WERI-Rb-1 (cell line): ENCODE measurements around the gene TSPYL1.
A peak's percentile ranks its signal among the peaks of the same experiment; 100 is the strongest.
"Not testable (repeated sequence)": the region's sequence is repeated elsewhere in the genome, so short reads cannot be mapped to it uniquely, and the experiment has no call there.

Experiments
- DNase-seq: peaks from one replicate; pipeline ENCODE4 v3.0.0-alpha.2; 2020
- H3K27ac ChIP-seq: fragments of 250-450 bp; sonication (Bioruptor Pico); 2 replicates; pipeline ENCODE4 v1.5.1; 2020; ENCODE audit warnings: mild to moderate bottlenecking, moderate library complexity
- H3K27me3 ChIP-seq: fragments of 250-450 bp; sonication (Bioruptor Pico); 2 replicates; pipeline ENCODE4 v1.5.1; 2021; ENCODE audit warnings: mild to moderate bottlenecking, low read depth, moderate library complexity; ENCODE audit not compliant: insufficient read depth, severe bottlenecking
- H3K36me3 ChIP-seq: fragments of 250-450 bp; sonication (Bioruptor Pico); 2 replicates; pipeline ENCODE4 v1.5.1; 2020; ENCODE audit warnings: mild to moderate bottlenecking, moderate library complexity
- H3K4me3 ChIP-seq: 2 replicates; pipeline ENCODE4 v1.5.1; 2011; ENCODE audit warnings: low read depth, mild to moderate bottlenecking, control low read depth, low read length
- H3K9me3 ChIP-seq: fragments of 250-450 bp; sonication (Bioruptor Pico); 2 replicates; pipeline ENCODE4 v1.5.1; 2021; ENCODE audit warnings: mild to moderate bottlenecking, moderate library complexity; ENCODE audit not compliant: severe bottlenecking
- CTCF ChIP-seq: IDR thresholded peaks from 2 replicates; pipeline ENCODE4 v1.5.1; 2011; ENCODE audit warnings: low read depth, mild to moderate bottlenecking, control low read depth, inconsistent platforms, low read length

TSPYL1 gene

GRCh38 chr6:116290799-116291198 lies 11.1 kb upstream of the TSPYL1 start:
- H3K4me3 ChIP-seq: no peak overlapping the region
- H3K27ac ChIP-seq: no peak overlapping the region
- TF ChIP-seq CTCF: no peak
- no peak for DNase-seq
- H3K27me3 ChIP-seq: no peaks in the 10 kb centered on the region
- no peaks in the 10 kb centered on the region for H3K9me3 ChIP-seq
- no peaks in the 10 kb centered on the region for H3K36me3 ChIP-seq

GRCh38 chr6:116289876-116290275 lies 10.1 kb upstream of the TSPYL1 start:
- TF ChIP-seq CTCF: no peak

GRCh38 chr6:116287689-116288282 lies 8.1 kb upstream of the TSPYL1 start:
- Histone ChIP-seq H3K4me3 (no peak overlapping the region), H3K36me3 (no peaks in the 10 kb centered on the region), H3K27me3 (no peaks in the 10 kb centered on the region), H3K27ac (no peak overlapping the region), H3K9me3 (no peaks in the 10 kb centered on the region)
- DNase-seq: no peak
- peak; percentile 58 for TF ChIP-seq CTCF

More at GRCh38 chr6:116289876-116290275, 10.1 kb upstream of the TSPYL1 start:
- Histone ChIP-seq H3K27me3 (no peaks in the 10 kb centered on the region), H3K9me3 (no peaks in the 10 kb centered on the region), H3K4me3 (no peak overlapping the region), H3K36me3 (no peaks in the 10 kb centered on the region), H3K27ac (no peak overlapping the region)
- DNase-seq: no peak

- no peak for TF ChIP-seq CTCF
- no peak for DNase-seq
- H3K4me3 ChIP-seq: no peak overlapping the region
- no peaks in the 10 kb centered on the region for H3K36me3 ChIP-seq
- no peak overlapping the region for H3K27ac ChIP-seq
- H3K9me3 ChIP-seq: no peaks in the 10 kb centered on the region
- H3K27me3 ChIP-seq: no peaks in the 10 kb centered on the region
Observed at GRCh38 chr6:116286773-116287358, 7.1 kb upstream of the TSPYL1 start.

GRCh38 chr6:116284984-116285383 lies 5.3 kb upstream of the TSPYL1 start:
- not testable (repeated sequence) for H3K9me3 ChIP-seq, H3K27ac ChIP-seq, DNase-seq, H3K36me3 ChIP-seq, H3K4me3 ChIP-seq, H3K27me3 ChIP-seq

GRCh38 chr6:116283191-116283590 lies 3.5 kb upstream of the TSPYL1 start:
- H3K27ac ChIP-seq: no peak overlapping the region
- H3K4me3 ChIP-seq: no peak overlapping the region
- DNase-seq: no peak
- no peak for TF ChIP-seq CTCF
- H3K27me3 ChIP-seq: no peaks in the 10 kb centered on the region
- peaks cover 14% of the 10 kb centered on the region for H3K36me3 ChIP-seq
- H3K9me3 ChIP-seq: no peaks in the 10 kb centered on the region
